HG02943 (cell line): Measurements from ENCODE around the gene SMIM31.
A peak's percentile ranks its signal among the peaks of the same experiment; 100 is the strongest.

ENCODE experiments used
- ATAC-seq: cut with Tn5 transposase; IDR thresholded peaks from one replicate; pipeline ENCODE4 v1.9.1; 2021; ENCODE audit warnings: mild to moderate bottlenecking, low read depth, moderate library complexity; ENCODE audit not compliant: unreplicated experiment

SMIM31 gene

DNA sequence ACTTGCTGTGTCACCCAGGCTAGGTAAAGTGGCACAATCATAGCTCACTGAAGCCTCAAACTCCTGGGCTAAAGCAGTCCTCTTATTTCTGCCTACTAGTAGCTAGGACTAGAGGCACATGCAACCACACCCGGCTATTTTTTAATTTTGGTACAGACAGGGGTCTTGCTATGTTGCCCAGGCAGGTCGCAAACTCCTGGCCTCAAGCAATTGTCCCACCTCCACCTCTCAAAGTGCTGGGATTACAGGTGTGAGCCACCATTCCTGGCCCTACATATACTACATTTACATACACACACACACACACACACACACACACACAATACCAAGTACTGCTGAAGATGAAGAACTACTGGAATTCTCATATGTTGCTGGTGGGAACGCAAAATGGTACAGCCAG lies 26.9 kb downstream of the SMIM31 start:
- no peak for ATAC-seq

- ATAC-seq: no peak
Measured at GRCh38 chr4:164783976-164784375, 30.0 kb downstream of the SMIM31 start.

DNA sequence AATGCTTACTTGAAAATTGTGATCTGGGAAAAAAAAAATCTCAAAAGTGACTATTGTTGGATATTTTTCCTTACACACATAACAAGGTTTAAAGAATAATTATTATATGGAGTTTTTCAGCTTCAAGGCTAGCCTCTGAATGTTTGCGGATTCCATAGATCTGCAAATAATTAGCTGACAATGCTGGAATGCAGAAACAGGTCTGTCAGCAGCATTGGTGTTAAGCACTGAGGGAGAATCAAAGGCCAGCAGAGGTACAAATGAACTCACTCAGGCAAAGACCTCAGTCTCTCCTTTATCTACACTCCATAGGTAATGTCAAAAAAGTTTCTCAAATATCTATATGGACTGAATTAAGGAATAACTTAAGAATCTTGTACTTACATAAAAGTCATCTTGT lies 35.1 kb downstream of the SMIM31 start:
- ATAC-seq: no peak

GRCh38 chr4:164790249-164790648 lies 36.3 kb downstream of the SMIM31 start:
- no peak for ATAC-seq

GRCh38 chr4:164799410-164799809 lies 45.5 kb downstream of the SMIM31 start:
- ATAC-seq: no peak

GRCh38 chr4:164800786-164801185 lies 46.9 kb downstream of the SMIM31 start:
- ATAC-seq: no peak

- no peak for ATAC-seq
Measured at GRCh38 chr4:164802301-164802901, 48.5 kb downstream of the SMIM31 start.

DNA sequence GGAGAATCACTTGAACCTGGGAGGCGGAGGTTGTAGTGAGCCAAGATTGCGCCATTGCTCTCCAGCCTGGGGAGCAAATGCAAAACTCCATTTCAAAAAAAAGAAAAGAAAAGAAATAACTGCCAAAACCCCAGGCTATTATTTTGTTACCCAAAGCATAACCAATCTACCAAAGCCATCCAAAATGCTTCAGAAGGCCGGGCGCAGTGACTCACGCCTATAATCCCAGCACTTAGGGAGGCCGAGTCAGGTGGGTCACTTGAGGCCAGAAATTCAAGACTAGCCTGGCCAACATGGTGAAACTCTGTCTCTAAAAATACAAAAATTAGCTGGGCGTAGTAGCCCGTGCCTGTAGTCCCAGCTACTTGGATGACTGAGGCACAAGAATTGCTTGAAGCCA lies 49.8 kb downstream of the SMIM31 start:
- ATAC-seq: no peak

GRCh38 chr4:164807611-164808010 lies 53.7 kb downstream of the SMIM31 start:
- ATAC-seq: no peak

- no peak for ATAC-seq
Measured at GRCh38 chr4:164813554-164813953, 59.6 kb downstream of the SMIM31 start.

DNA sequence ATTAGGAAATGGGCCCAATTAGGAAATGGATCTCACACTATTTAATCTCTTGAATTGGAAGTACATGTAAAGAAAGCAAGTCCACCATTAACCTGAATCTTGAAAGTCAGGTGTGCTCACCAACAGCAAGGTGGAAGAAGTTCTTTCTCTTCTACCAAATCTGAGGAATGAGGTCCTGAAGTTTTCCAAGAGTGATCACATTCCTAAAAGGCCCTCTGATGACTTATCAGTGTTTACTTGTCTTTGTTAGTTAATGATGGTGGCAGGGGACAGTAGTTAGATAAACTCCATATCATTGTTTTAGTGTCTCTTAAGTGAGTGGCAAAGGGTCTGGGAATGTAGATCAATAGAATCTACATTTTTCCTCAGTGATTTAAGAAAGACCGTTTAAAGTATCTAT lies 61.8 kb downstream of the SMIM31 start:
- no peak for ATAC-seq

GRCh38 chr4:164819366-164819765 lies 65.4 kb downstream of the SMIM31 start:
- ATAC-seq: no peak

GRCh38 chr4:164821711-164822110 lies 67.8 kb downstream of the SMIM31 start:
- no peak for ATAC-seq

DNA sequence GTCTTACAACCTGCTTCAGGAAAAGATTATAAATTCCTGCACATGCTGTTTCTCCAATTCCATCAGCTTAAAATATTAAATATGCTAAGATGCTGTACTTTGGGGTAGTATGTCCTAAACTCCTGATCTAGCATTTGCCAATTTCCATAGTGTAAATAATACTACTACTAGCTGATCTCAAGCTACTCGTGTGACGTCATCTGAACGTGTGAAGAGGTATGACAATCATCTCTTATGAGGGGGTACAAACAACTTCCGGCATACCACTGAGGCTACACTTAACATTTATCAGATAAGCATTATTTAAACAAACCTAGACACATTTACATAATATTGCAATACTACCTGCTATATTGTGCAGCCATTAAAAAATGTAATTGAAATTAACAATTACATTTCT lies 70.7 kb downstream of the SMIM31 start:
- no peak for ATAC-seq

DNA sequence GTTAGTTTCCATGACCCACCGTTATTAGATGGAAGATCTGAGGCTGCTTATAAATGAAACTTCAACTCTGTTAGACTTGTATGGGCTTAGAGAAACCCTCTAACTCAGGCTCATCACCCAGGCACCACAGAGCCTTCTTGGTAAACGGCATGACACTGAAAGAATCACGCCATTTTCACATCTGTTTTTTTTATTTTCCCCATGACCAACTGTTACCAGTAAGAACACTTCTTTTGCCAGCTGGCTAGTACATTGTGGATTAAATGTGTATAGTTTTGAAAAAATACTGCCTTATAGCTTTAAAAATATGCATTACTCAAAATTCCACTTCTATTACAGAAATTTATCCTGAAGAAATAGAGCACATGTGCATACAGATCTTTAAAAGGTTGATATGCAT lies 75.0 kb downstream of the SMIM31 start:
- ATAC-seq: no peak

DNA sequence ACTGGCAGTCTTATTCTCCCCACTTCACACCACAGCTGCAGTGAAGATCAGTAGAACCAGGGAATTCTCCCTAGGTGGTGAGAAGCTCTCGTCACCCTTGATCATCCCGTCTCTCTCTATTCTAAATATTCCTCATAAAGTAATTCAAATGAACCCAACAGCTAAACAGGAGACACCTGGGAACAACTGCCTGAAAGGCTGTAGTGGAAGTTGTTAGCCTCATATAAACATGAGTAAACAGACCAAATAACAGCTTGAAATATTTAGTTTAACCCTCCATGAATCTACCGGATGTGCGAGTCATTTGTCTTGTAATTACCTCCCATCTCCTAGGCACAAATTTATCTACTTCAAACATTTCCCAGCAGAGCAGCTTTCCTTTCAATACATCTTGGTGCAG lies 92.6 kb downstream of the SMIM31 start:
- ATAC-seq: no peak

GRCh38 chr4:164847016-164847415 lies 93.1 kb downstream of the SMIM31 start:
- ATAC-seq: no peak

GRCh38 chr4:164847967-164848649 lies 94.2 kb downstream of the SMIM31 start:
- ATAC-seq: peak; percentile 81
